GM21786 (cell line): Measurements from ENCODE around the gene HNF4A.

Experiments used
- ATAC-seq: cut with Tn5 transposase; IDR thresholded peaks from one replicate; pipeline ENCODE4 v1.9.1; 2021; ENCODE audit not compliant: unreplicated experiment

Gene HNF4A

GRCh38 chr20:44405257-44405656, 49.8 kb downstream of the HNF4A start:
- no peak for ATAC-seq

DNA sequence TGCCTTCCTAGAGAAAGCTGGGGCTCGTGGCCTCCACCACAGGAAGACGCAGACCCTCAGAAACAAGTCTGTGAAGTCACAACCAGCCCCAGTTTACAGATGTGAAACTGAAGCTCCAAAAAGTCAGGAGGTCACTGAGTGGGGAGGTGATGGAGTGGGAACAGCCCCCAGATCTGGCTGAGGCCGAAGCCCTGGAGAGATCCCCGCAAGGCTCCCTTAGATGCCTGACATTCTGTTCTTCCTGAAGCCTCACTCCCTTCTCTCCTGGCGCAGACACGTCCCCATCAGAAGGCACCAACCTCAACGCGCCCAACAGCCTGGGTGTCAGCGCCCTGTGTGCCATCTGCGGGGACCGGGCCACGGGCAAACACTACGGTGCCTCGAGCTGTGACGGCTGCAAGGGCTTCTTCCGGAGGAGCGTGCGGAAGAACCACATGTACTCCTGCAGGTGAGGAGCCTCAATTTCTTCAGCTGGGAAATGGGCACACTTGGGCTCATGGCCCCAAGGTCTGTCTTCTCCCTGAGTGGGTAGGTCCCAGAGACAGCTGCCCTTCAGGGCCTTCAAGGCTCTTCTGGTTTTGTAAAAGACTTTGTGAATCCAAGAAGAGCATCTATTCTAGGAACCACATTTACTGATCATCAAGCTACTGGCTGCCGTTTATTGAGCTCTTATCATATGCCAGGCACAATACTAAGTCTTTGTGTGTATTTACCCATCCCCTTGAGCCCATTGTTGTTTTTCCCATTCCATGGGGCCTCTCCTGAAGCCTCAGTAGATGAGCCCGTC, 50.5 kb downstream of the HNF4A start:
- no peak for ATAC-seq

- ATAC-seq, result no peak
Measured at GRCh38 chr20:44406572-44407137, 51.2 kb downstream of the HNF4A start.

- ATAC-seq, result no peak
Measured at GRCh38 chr20:44407402-44408184, 52.1 kb downstream of the HNF4A start.

DNA sequence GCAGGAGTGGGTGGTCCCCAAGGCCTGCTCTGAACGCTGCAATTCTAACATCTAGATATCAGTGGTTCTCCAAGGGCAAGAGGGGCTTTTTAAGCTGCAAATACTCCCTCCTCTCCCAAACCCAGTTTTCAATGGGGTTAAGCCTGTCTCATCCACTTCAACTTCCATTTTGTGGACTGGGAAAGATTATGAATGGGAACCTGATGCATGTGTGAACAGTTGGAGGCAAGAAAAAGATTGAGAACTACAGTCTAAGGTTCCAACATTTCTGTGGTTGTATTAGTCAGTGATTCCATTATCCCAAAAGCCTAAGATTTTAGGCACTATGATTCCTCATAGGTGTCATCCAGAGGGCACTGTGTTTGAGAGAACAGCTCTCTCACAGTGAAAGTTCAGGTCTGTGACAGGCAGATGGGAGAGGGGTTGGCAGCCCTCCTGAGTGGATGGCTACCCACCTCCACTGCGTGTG, 53.7 kb downstream of the HNF4A start:
- no peak for ATAC-seq

GRCh38 chr20:44410583-44411019, 55.1 kb downstream of the HNF4A start:
- ATAC-seq, result no peak

DNA sequence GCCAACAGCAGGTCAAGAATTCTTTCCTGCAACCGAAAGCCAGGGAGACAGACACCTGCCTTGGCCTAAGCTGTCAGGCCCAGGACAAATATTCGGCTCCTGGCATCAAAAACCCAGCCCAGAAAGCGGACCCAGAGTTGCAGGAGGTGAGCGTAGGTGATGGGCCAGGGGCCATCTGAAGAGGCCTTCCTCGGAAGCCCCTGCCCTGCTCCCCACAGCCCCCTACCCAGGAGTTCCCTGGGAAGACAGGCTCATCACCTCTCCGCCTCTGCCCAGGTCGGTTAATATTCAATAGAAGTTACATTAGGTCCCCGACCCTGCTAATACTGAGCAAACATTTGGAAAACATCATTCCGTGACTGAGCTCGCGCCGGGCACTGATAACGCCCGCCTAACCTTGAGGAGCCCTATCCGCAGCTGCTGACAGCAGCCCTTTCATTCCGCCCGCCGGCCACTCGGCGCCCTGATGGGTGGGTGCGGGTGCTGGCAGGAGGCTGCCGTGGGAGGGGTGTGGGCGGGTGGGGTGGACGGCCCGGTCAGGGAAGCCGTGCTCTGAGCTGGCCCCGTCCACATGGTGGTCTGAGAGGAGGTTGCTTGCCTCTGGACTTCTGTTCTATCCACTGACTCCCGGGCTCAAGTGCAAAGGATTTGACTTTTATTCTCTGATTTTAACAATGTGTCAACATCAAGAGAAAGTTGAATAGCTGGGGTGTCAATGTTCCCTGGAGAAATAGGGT, 55.7 kb downstream of the HNF4A start:
- ATAC-seq, result no peak

GRCh38 chr20:44411757-44412401, 56.4 kb downstream of the HNF4A start:
- ATAC-seq, result no peak

GRCh38 chr20:44412402-44413144, 57.1 kb downstream of the HNF4A start:
- ATAC-seq, result no peak

- ATAC-seq, result no peak
Measured at GRCh38 chr20:44413575-44414345, 58.3 kb downstream of the HNF4A start.

DNA sequence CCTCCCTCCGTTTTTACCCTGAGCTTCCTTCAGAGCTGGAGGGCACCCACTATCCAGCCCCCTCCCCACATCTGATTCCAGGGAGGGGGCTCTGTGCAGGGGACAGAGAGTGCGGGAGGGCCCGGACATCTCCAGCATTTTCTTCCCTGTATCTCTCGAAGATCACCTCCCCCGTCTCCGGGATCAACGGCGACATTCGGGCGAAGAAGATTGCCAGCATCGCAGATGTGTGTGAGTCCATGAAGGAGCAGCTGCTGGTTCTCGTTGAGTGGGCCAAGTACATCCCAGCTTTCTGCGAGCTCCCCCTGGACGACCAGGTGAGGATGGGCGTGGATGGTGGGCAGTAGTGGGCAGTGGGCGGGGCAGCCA, 58.8 kb downstream of the HNF4A start:
- no peak for ATAC-seq

- ATAC-seq, result no peak
Measured at GRCh38 chr20:44414808-44415207, 59.3 kb downstream of the HNF4A start.

GRCh38 chr20:44415833-44416715, 60.6 kb downstream of the HNF4A start:
- no peak for ATAC-seq

GRCh38 chr20:44418069-44418905, 62.8 kb downstream of the HNF4A start:
- ATAC-seq, result no peak

GRCh38 chr20:44419131-44419844, 63.8 kb downstream of the HNF4A start:
- ATAC-seq, result no peak

- no peak for ATAC-seq
Measured at GRCh38 chr20:44420497-44420896, 65.0 kb downstream of the HNF4A start.

DNA sequence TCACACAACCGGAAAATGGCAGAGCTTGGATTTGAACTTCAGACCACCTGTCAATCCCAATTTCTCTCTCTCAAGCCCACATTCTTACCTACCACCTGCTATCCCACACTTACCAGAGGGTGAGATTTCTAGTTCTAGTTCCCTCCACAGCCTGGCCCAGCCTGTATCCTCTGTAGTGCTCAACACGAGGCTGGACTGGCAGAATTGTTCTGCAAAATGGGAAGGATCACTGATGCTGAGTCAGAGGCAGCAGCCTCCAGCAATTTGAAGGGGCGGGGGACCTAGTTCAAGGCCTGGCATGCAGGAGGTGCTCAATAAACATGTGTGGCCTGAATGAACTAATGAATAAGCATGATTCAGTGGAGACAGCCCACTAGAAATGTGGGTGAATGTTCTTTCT, 66.6 kb downstream of the HNF4A start:
- no peak for ATAC-seq
